Activated CD4-positive, alpha-beta T cell treated with anti-CD3 and anti-CD28 coated beads, Interleukin-2, amount 50 U/mL, for 4 hours (primary cell): Measurements from ENCODE around the gene PIGP.
"Not testable (repeated sequence)": the region's sequence is repeated elsewhere in the genome, so short reads cannot be mapped to it uniquely, and the experiment has no call there.

Experiments used
- DNase-seq, 2 experiments: peaks; one replicate each; pipeline ENCODE4 v3.0.0-alpha.2; 2020

PIGP gene

DNA sequence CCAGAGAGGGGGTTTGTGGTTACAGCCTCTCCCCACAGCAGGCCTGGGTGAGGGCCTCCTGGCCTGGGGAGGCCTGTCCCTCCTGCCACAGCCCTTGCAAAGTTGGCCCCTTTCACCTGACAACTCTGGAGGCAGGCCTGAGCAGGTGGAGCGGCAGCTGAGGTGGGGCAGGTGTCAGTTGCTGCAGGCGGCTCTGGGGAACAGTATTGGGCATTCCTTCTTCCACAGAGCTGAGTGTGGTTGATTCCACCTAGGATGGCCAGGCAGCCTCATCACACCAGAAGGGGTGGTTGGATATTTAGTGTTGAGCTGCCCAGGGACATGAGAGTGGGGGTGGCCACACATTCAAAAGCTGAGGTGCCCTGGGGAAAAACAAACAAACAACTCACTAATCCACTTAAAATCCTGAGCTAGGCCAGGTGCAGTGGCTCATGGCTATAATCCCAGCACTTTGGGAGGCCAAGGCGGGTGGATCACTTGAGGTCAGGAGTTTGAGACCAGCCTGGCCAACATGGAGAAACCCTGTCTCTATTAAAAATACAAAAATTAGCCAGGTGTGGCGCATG lies 31.1 kb downstream of the PIGP start:
- DNase-seq: no peak

GRCh38 chr21:37040212-37040611 lies 32.7 kb downstream of the PIGP start:
- DNase-seq: no peak

- no peak for DNase-seq
Measured at GRCh38 chr21:37039411-37040075, 33.3 kb downstream of the PIGP start.

GRCh38 chr21:37036177-37036576 lies 36.7 kb downstream of the PIGP start:
- no peak for DNase-seq

- not testable (repeated sequence) for DNase-seq
Measured at GRCh38 chr21:37034394-37034793, 38.5 kb downstream of the PIGP start.

- no peak for DNase-seq
Measured at GRCh38 chr21:37032877-37033471, 39.9 kb downstream of the PIGP start.

DNA sequence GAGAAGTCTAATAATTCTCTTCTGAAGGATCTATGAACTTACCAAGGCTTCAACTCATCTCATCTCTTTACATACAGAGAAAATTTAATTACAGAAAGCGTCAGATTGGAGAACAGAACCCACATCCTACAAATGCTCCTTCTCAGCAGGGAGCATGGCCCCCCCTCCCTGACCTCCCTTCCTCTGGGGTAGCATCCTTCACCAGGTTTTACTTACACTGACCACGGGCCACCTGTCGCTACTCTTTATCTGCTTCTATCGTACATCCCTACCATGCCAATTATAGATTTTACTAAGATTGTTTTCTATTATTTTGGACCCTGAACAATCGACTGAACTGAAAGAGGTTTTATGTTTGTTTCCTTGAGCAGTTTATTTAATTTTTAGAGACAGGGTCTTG lies 40.6 kb downstream of the PIGP start:
- DNase-seq: no peak

- DNase-seq: no peak
Measured at GRCh38 chr21:37030864-37031263, 42.0 kb downstream of the PIGP start.

GRCh38 chr21:37028570-37028969 lies 44.3 kb downstream of the PIGP start:
- no peak for DNase-seq

DNA sequence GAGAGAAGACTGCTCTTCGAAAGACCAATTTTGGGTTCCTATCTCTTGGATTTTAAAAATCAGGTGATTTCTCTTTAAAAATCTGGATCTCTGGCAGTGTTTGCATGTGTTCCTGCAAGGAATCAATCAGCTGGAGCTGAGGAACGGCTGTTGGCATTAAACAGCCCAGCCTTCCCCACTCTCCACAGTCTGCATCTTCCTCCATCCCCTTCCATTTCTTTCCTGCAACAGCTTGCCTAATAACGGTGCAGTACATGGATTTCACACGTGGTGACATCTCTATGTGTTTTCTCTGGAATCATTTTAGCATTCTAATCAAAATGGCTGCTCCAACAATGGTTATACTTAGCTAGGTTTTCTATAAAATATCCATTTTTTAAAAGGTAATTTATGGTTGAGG lies 46.4 kb downstream of the PIGP start:
- no peak for DNase-seq

DNA sequence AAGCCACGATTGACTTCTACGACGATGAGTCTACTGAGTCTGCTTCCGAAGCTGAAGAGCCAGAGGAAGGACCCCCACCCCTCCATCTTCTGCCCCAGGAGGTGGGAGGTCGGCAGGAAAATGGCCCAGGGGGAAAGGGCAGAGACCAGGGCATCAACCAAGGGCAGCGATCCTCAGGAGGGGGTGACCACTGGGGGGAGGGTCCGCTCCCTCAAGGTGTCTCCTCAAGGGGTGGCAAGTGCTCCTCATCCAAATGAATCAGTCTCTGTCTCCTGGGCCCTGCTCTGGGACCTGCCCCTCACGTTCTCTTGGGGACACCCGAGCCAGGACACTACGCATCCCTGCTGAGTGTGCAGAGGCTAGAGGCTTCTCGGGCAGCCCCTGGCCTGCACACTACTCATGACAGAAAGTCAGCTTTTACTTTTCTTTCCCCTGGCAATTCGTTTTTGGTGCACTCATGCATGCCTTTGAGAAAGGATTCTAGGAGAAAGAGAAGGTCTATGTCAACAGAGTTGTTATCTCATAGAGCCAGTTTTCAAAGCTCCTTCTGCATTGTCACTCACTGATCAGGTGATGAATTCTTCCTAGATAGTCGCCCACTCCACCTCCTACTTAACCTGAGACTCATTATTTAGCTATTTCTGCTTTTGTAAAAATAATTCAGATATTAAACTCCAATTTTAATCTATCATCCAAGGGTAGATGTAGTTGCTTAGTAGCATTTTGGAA lies 54.8 kb downstream of the PIGP start:
- no peak for DNase-seq
